K562 treated with DMSO at 1 percent for 12 hours (cell line): ENCODE results near the gene SLBP. TPM values are rescaled to one million over a fixed set of nuclear protein-coding genes. Genes with fewer than 3 reads are reported as not detected.

ENCODE experiments used
- total RNA-seq: library from RNA; unstranded; fragments of 300-600 nt; gene quantifications from 2 replicates; pipeline ENCODE4 v1.2.3, GENCODE V29; 2022; ENCODE audit not compliant: insufficient read depth

Gene SLBP
- total RNA-seq, result 80.5 and 137 TPM in 2 replicates

DNA sequence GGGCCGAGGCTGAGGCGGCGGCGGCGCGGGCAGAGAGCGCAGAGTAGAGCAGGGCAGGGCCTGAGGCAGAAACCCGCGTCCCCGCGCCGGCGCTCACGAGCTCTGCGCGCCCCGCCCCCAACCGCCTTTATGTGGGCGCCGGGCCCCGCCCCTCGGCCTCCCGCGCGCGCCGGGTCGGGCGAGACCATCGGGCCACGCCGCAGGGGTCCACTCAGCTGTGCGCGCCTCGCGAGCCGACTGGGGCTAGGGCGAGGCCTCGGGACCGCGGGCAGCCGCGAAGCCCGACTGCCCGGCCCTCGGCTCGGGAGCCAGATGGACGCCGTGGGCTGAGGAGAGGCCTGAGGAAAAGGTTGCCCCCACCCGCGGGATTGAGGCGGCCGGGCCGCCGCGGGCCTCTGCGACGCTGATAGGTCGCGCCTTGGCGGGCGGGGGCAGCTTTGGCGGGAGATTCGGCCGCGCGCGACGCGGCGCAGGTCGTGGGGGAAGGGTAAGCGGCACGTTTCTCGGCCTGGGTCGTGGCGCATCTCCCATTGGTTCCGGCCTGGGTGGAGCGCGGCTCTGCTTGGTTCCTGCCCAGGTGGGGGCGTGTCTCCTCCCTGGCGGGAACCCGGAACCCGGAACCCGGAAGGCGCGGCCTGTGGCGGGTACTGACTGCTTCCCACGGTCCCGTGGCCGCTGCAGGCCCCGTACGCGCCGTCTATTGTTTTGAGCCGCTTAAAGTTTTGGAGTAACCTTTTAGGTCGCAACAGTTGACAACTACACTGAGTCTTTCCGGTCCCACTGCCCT, at the start of gene SLBP:
Gene SLBP (minus strand): TSS at position 104 of the 787 bp plus-strand sequence. CDS start 131 bp downstream, outside the sequence.

DNA sequence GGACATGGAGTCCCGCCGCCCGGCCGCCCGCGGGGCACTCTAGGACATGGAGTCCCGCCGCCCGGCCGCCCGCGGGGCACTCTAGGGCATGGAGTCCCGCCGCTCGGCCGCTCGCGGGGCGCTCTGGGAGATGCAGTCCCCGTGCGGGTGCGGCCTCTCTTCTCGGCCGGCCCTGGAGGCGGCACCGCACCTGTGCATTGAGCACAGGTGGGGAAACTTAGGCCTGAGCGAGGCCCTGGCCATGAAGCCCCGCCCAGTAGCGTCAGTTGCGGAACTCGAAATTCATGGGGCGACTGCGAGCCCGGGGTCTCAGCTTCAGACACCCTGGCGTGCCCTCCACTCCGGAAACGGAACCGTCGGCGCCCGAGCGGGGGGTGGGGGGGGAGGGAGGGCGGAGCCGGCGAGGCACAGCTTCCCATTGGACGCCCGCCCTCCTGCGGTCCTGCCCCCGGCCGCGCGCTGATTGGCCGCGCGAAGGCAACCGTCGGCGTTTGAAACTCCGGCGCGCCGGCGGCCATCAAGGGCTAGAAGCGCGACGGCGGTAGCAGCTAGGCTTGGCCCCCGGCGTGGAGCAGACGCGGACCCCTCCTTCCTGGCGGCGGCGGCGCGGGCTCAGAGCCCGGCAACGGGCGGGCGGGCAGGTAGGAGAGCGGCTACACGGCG, 9.0 kb upstream of the SLBP start, which contains the start of the genes TACC3 and TMEM129:
Gene TACC3 (plus strand): TSS at position 519 of the 663 bp plus-strand sequence. CDS start 1,901 bp downstream, outside the sequence.
Gene TMEM129 (minus strand): TSS at position 321 of the 663 bp plus-strand sequence. CDS start 486 bp downstream, outside the sequence.

GRCh38 chr4:1683736-1684505, 28.2 kb downstream of the SLBP start, which contains the start of gene FAM53A:
FAM53A (minus strand) TSS chr4:1684313; CDS start chr4:1668741, 15,572 bp downstream.

Other genes starting within 250 kb of the SLBP start
- gene FAM53A, start 28.0 kb downstream of the SLBP start, total RNA-seq, result 1.1 and 1.4 TPM in 2 replicates
- 38.7 and 50.1 TPM in 2 replicates for gene TMEM129, start 9.0 kb upstream of the SLBP start, total RNA-seq
- gene TACC3, start 9.2 kb upstream of the SLBP start, total RNA-seq, result 91.2 and 115 TPM in 2 replicates
- 5.9 and 13.7 TPM in 2 replicates for gene FGFR3, start 81.0 kb upstream of the SLBP start, total RNA-seq
- 16.2 and 27.9 TPM in 2 replicates for gene LETM1, start 143.8 kb upstream of the SLBP start, total RNA-seq
- 22.8 and 69.6 TPM in 2 replicates for gene NSD2, start 159.1 kb upstream of the SLBP start, total RNA-seq